ENCODE measurements around the gene KRTAP19-3.
"Not testable (repeated sequence)": the region's sequence is repeated elsewhere in the genome, so short reads cannot be mapped to it uniquely, and the experiment has no call there.

DNA sequence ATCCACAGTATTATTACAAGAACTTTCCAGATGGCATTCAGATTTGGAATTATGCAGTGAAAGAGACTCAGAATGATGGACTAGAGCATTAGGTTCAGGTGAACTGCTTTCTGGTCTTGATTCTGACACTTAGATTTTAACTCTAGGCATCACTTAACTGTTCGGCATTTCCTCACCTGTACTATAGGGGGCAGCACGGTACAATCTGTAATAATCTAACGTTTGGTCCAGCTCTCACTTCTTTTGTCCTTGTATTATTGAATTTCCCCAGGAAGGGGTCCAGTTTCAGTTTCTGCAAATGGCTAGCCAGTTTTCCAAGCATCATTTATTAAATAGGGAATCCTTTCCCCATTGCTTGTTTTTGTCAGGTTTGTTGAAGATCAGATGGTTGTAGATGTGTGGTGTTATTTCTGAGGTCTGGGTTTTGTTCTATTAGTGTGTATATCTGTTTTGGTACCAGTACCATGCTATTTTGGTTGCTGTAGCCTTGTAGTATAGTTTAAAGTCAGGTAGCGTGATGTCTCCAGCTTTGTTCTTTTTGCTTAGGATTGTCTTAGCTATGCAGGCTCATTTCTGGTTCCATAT, 13.9 kb upstream of the KRTAP19-3 start:
- TF ChIP-seq, protein P1, sequence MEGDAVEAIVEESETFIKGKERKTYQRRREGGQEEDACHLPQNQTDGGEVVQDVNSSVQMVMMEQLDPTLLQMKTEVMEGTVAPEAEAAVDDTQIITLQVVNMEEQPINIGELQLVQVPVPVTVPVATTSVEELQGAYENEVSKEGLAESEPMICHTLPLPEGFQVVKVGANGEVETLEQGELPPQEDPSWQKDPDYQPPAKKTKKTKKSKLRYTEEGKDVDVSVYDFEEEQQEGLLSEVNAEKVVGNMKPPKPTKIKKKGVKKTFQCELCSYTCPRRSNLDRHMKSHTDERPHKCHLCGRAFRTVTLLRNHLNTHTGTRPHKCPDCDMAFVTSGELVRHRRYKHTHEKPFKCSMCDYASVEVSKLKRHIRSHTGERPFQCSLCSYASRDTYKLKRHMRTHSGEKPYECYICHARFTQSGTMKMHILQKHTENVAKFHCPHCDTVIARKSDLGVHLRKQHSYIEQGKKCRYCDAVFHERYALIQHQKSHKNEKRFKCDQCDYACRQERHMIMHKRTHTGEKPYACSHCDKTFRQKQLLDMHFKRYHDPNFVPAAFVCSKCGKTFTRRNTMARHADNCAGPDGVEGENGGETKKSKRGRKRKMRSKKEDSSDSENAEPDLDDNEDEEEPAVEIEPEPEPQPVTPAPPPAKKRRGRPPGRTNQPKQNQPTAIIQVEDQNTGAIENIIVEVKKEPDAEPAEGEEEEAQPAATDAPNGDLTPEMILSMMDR (IDR thresholded peaks at IDR 0.05) = not testable (repeated sequence)
- TF ChIP-seq EP300 (IDR thresholded peaks at IDR 0.05) = not testable (repeated sequence)
